ENCODE results near the gene MFAP2.
"Not testable (repeated sequence)": the region's sequence is repeated elsewhere in the genome, so short reads cannot be mapped to it uniquely, and the experiment has no call there.

Gene MFAP2

GRCh38 chr1:16979475-16980327 lies 719 bp downstream of the MFAP2 start:
- no peak for DNase-seq (ENCODE audit: low read depth in 2 of 2)

DNA sequence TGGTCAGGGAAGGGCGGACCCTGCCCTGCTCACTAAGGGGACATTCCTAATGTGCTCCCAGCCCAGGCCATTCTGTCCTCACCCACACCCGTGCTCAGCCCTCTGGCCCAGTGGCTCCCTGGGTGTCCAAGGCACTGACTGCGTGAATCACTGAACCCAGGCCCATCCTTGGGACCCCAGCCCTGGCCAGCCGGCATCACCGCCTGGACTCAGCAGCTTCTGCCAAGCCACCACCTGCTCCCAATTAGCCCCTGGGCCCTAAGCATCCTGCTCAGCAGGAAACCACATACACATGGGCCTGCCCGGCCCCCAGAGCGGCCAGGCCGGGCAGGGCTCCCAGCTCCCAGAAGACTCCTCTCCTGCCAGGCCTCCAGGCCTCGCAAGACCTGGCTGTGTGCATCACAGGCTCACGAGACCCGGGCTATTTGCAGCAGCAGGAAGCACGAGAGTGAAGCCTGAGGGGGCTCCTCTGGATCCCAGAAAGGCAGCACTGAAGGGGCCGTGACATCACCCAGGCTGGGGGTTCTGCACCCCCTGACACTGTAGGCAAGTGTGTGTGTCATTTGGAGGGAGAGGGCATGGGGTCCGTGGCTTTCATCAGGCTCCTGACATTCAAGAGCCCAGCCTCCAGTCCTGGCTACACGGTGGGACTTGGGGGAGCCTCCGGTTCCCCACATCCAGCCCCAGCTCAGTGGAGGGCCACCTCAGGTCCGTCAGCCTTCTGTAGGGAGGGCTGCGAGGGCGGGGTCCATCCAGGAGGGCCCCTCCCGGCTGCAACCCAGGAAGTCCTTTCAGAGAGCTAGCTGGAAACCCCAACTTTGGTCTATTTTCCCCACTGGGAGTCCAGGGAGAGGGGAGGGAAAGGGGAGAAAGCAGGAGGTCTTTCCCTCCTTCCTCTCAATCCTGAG lies 1.6 kb downstream of the MFAP2 start:
- no peak for DNase-seq (ENCODE audit: low read depth in 2 of 2)

GRCh38 chr1:16978139-16978538 lies 2.3 kb downstream of the MFAP2 start:
- DNase-seq (ENCODE audit: low read depth in 2 of 2) = no peak

- no peak for DNase-seq (ENCODE audit: low read depth in 2 of 2)
Observed at GRCh38 chr1:16977377-16977776, 3.0 kb downstream of the MFAP2 start.

DNA sequence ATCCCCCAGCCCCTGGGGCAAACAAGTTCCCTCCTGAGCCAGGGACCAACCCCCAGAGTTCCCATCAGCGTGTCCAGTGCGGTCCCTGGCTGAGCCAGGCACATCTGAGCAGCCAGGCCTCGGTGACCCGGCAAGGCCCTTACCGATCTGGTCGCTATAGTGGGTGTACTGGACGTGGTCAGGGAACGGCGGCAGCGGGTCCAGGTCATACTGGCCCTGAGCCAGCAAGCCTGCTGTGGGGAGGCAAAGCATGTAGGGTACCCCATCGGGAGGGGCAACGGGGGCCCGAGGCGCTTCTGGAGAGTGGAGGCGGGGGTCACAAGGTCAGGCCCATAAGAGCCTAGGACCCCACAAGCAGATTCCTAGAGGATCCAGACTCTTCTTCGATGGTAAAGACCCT lies 3.5 kb downstream of the MFAP2 start:
- no peak for DNase-seq (ENCODE audit: low read depth in 2 of 2)

- DNase-seq (ENCODE audit: low read depth in 2 of 2) = no peak
Observed at GRCh38 chr1:16975838-16976237, 4.6 kb downstream of the MFAP2 start.

DNA sequence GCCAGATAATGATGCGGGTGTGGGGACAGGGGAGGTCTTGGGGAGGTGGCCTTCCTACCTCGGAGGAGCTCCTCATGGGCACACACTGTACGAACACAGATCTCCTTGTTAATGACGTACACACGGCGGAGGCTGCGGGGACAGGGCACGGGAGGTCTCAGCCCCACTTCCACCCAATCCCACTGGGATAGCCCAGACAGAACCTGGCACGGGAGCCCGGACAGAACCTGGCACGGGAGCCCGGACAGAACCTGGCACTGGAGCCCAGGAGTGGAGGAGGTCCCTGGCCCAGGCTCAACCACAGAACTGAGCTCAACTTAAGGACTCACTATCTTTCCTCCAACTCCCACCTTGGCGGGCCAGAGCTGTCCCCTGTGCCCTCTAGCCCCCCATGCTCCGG lies 5.2 kb downstream of the MFAP2 start:
- no peak for DNase-seq (ENCODE audit: low read depth in 2 of 2)

- DNase-seq (ENCODE audit: low read depth in 2 of 2) = no peak
Observed at GRCh38 chr1:16973215-16973614, 7.2 kb downstream of the MFAP2 start.

DNA sequence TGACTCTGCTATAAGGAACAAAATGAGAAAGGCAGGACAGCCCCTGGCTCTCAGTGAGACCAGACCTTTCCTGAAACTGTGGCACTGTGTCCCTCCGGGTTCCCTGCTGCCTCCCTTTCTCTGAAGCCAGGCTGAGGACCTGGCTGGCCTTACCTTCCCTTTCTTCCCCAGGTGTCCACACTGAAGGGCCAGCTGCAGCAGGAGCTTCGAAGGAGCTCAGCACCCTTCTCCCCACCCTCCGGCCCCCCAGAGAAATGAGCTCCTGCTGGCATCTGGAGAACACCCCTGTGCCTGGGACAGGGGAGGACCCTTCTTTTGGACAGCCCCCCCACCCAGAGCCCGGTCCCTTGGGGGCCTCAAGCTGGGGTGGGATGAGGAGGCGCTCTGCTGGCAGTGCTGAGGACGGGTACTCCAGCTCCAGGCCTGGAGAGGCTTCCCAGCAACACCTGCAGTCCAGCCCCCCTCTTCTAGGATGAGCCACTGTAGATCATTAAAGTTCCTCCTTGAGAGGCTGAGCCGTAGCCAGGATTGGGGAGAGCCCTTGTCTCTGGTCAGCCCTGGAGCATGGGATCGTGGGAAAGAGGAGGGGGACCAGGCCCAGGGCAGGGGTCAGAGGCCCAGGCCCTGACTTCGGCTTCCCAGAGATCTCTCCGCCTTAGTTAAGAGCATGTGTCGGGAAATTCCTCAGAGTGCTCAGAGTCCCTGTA lies 8.1 kb downstream of the MFAP2 start:
- no peak for DNase-seq (ENCODE audit: low read depth in 2 of 2)

- no peak for DNase-seq (ENCODE audit: low read depth in 2 of 2)
Observed at GRCh38 chr1:16971341-16972188, 8.9 kb downstream of the MFAP2 start.

- no peak for DNase-seq (ENCODE audit: low read depth in 2 of 2)
Observed at GRCh38 chr1:16970132-16970910, 10.1 kb downstream of the MFAP2 start.

GRCh38 chr1:16969651-16970050 lies 10.8 kb downstream of the MFAP2 start:
- DNase-seq (ENCODE audit: low read depth in 2 of 2) = no peak

DNA sequence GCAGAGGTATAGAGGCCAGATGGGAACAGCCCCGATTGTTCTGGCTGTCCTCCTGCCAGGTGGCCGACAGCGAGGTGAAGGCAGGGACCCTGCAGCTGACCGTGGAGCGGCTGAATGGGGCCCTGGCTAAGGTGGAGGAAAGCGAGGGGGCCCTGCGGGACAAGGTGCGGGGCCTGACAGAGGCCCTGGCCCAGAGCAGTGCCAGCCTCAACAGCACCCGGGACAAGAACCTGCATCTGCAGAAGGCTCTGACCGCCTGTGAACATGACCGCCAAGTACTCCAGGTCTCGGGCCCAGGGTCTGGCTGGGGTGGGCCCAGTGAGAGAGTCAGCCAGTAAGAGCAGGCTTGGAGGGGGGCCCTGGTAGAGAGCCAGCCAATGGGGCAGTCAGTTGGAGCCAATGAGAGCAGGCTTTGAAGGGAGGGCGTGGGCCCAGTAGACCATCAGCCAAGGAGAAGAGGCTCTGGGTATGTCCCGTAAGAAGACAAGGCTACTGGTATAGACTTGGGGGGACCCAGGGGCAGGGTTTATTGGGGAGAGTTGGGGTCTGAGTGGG lies 11.3 kb downstream of the MFAP2 start:
- DNase-seq (ENCODE audit: low read depth in 2 of 2) = no peak

DNA sequence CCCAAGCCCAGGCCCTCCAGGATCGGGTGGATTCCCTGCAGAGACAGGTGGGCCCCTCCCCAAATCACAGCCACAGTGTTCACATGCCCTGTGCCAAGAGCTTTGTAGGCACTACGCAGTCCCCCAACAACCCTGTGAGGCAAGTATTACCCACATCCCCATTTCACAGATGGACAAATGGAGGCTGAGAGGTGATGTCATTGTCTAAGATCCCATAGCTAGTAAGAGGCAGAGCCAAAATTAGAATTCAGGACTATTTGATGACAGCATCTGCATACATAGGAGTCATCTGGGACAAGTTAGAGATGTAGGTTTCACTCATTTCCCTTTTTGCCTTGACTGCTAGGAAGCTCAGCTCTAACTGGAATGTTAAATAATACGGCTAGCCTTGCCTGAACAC lies 12.0 kb downstream of the MFAP2 start:
- no peak for DNase-seq (ENCODE audit: low read depth in 2 of 2)

- no peak for DNase-seq (ENCODE audit: low read depth in 2 of 2)
Observed at GRCh38 chr1:16967962-16968361, 12.5 kb downstream of the MFAP2 start.

DNA sequence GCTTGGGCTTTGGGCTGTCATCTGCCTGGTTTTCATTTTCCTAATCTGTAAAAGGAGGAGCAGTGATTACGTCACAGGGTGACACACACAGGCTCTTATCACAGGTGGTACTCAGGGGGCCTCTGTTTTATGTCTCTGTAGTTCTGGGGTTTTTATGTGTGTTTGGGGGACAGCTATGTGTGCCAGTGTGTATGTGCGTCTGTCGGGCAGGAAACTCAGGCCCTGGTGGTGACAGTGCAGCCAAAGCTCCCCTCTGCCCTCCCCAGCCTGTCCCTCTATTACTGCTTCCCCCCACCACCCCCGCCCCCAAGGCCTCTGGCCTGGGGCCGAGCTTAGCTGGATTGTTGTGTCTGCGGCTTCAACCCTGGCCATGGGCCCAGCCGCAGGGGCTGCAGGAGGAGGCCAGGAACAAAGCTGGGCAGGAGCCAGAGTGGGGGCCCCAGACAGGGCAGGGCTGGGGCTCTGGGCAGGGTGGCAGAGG lies 13.3 kb downstream of the MFAP2 start:
- no peak for DNase-seq (ENCODE audit: low read depth in 2 of 2)

DNA sequence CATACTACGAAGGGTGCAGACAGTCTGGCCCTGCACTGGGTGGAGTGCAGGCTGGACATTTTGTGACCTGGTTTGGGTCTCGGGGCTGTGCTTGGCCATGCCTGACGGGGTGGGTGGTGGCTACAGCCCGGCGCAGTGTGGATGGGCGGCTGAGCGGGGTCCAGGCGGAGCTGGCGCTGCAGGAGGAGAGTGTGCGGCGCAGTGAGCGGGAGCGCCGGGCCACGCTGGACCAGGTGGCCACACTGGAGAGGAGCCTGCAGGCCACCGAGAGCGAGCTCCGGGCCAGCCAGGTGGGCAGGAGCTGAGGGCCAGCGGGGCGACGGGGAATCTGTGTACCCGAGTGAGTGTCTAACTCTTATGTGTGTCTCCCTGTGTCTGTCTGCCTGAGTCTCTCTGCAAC lies 14.1 kb downstream of the MFAP2 start:
- DNase-seq (ENCODE audit: low read depth in 2 of 2) = no peak

DNA sequence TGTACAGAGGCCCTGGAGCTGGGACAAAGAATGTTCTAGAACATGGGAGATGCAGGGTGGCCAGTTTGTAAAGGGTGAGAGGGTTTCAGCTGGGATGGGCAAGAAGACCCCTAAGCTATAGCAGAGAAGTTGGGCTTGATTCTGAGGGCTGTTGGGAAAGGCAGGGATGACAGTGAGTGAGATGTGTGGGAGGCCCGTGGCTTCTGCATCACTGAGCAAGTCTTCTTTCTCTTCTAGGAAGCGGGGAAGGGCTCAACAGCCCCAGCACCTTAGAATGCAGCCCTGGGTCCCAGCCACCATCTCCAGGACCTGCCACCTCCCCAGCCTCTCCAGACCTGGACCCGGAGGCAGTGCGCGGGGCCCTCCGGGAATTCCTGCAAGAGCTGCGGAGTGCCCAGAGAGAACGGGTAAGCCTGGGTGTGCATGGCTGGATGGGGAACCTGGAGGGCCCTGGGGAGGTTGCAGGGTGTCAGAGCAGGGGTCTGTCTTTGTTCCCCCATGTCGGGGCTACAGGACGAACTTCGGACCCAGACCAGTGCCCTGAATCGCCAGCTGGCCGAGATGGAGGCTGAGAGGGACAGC lies 14.8 kb downstream of the MFAP2 start:
- DNase-seq (ENCODE audit: low read depth in 2 of 2) = no peak

- DNase-seq (ENCODE audit: low read depth in 2 of 2) = not testable (repeated sequence)
Observed at GRCh38 chr1:16964169-16964568, 16.3 kb downstream of the MFAP2 start.
